ENCODE measurements around the gene ZNF221.

ZNF221 gene

GRCh38 chr19:43966079-43966694 lies 15.2 kb downstream of the ZNF221 start:
- TF ChIP-seq TAF1 (IDR thresholded peaks at IDR 0.05; ENCODE audit: borderline replicate concordance, insufficient read depth, low read length): no peak
- no peak for TF ChIP-seq FOXP2 (optimal IDR thresholded peaks at IDR 0.05; ENCODE audit: borderline replicate concordance, extremely low read depth, extremely low read length, insufficient read depth)
- TF ChIP-seq REST (IDR thresholded peaks at IDR 0.05; ENCODE audit: insufficient read depth in 1 of 2, low read depth in 2 of 2, low read length in 2 of 2): no peak
- no peak for TF ChIP-seq POLR2AphosphoS5 (IDR thresholded peaks at IDR 0.05; ENCODE audit: low read depth, low read length)

GRCh38 chr19:43976732-43977131 lies 25.7 kb downstream of the ZNF221 start:
- TF ChIP-seq TAF1 (IDR thresholded peaks at IDR 0.05; ENCODE audit: borderline replicate concordance, insufficient read depth, low read length): no peak
- no peak for TF ChIP-seq FOXP2 (optimal IDR thresholded peaks at IDR 0.05; ENCODE audit: borderline replicate concordance, extremely low read depth, extremely low read length, insufficient read depth)
- no peak for TF ChIP-seq SIN3A (IDR thresholded peaks at IDR 0.05; ENCODE audit: borderline replicate concordance, insufficient read depth, low read length)
- TF ChIP-seq REST (IDR thresholded peaks at IDR 0.05; ENCODE audit: insufficient read depth in 1 of 2, low read depth in 2 of 2, low read length in 2 of 2): no peak
- no peak for TF ChIP-seq POLR2AphosphoS5 (IDR thresholded peaks at IDR 0.05; ENCODE audit: low read depth, low read length)

- TF ChIP-seq POLR2AphosphoS5 (IDR thresholded peaks at IDR 0.05; ENCODE audit: low read depth, low read length): no peak
- TF ChIP-seq FOXP2 (optimal IDR thresholded peaks at IDR 0.05; ENCODE audit: borderline replicate concordance, extremely low read depth, extremely low read length, insufficient read depth): no peak
- no peak for TF ChIP-seq REST (IDR thresholded peaks at IDR 0.05; ENCODE audit: insufficient read depth in 1 of 2, low read depth in 2 of 2, low read length in 2 of 2)
- TF ChIP-seq SIN3A (IDR thresholded peaks at IDR 0.05; ENCODE audit: borderline replicate concordance, insufficient read depth, low read length): no peak
- no peak for TF ChIP-seq TAF1 (IDR thresholded peaks at IDR 0.05; ENCODE audit: borderline replicate concordance, insufficient read depth, low read length)
Observed at GRCh38 chr19:43983544-43983911, 32.5 kb downstream of the ZNF221 start.

- no peak for TF ChIP-seq REST (IDR thresholded peaks at IDR 0.05; ENCODE audit: insufficient read depth in 1 of 2, low read depth in 2 of 2, low read length in 2 of 2)
- peak; percentile 76 for TF ChIP-seq POLR2AphosphoS5 (IDR thresholded peaks at IDR 0.05; ENCODE audit: low read depth, low read length)
- TF ChIP-seq TAF1 (IDR thresholded peaks at IDR 0.05; ENCODE audit: borderline replicate concordance, insufficient read depth, low read length): peak; percentile 83; the same call in 1 of the 2 replicates
- TF ChIP-seq FOXP2 (optimal IDR thresholded peaks at IDR 0.05; ENCODE audit: borderline replicate concordance, extremely low read depth, extremely low read length, insufficient read depth): peak; percentile 66
- TF ChIP-seq SIN3A (IDR thresholded peaks at IDR 0.05; ENCODE audit: borderline replicate concordance, insufficient read depth, low read length): no peak
Observed at GRCh38 chr19:43983912-43984686, 33.1 kb downstream of the ZNF221 start, which contains the start of gene ZNF155. Gene ZNF155, plus strand, starts transcription at chr19:43984188. Its CDS starts 4,356 bp downstream, at chr19:43988544.
